DOHH2 (cell line): ENCODE data around the gene STRA8.

ENCODE experiments used
- H3F3A ChIP-seq: fragments of 200-600 bp; sonication (generic), shearing (Covaris generic); 2 replicates; pipeline ENCODE4 v1.6.0; 2016; ENCODE audit warnings: antibody characterized with exemption, mild to moderate bottlenecking; ENCODE audit not compliant: control insufficient read depth, insufficient read depth
- H3K27ac ChIP-seq: fragments of 200-600 bp; sonication (generic); 2 replicates; pipeline ENCODE4 v1.5.1; 2014; ENCODE audit warnings: low read depth, mild to moderate bottlenecking, low read length, moderate library complexity
- H3K27me3 ChIP-seq: fragments of 200-600 bp; sonication (generic); 2 replicates; pipeline ENCODE4 v1.6.1; 2014; ENCODE audit warnings: mild to moderate bottlenecking, low read length, mixed read lengths; ENCODE audit not compliant: control insufficient read depth
- H3K36me3 ChIP-seq: fragments of 200-600 bp; sonication (generic); 2 replicates; pipeline ENCODE4 v1.6.1; 2014; ENCODE audit warnings: mild to moderate bottlenecking, low read length, moderate library complexity, mixed read lengths; ENCODE audit not compliant: control insufficient read depth
- H3K4me1 ChIP-seq: fragments of 200-600 bp; sonication (generic); 2 replicates; pipeline ENCODE4 v1.6.1; 2014; ENCODE audit warnings: mild to moderate bottlenecking, low read length, mixed read lengths; ENCODE audit not compliant: control insufficient read depth
- H3K4me2 ChIP-seq: fragments of 200-600 bp; sonication (generic); 2 replicates; pipeline ENCODE4 v1.6.0; 2014; ENCODE audit warnings: mild to moderate bottlenecking, low read length, moderate library complexity
- H3K4me3 ChIP-seq: fragments of 200-600 bp; sonication (generic); 2 replicates; pipeline ENCODE4 v1.5.1; 2014; ENCODE audit warnings: mild to moderate bottlenecking, low read length, mixed read lengths
- H3K79me2 ChIP-seq: fragments of 200-600 bp; sonication (generic); 2 replicates; pipeline ENCODE4 v1.6.1; 2014; ENCODE audit warnings: mild to moderate bottlenecking, low read length, mixed read lengths; ENCODE audit not compliant: control insufficient read depth
- H3K9me2 ChIP-seq: fragments of 200-600 bp; sonication (generic); replicated peaks from 2 replicates; pipeline ENCODE4 v1.6.1; 2014; ENCODE audit warnings: mild to moderate bottlenecking, low read length, mixed read lengths; ENCODE audit not compliant: control insufficient read depth
- H3K9me3 ChIP-seq: fragments of 200-600 bp; sonication (generic); 2 replicates; pipeline ENCODE4 v1.6.1; 2014; ENCODE audit warnings: antibody characterized with exemption, low read length, mixed read lengths; ENCODE audit not compliant: control insufficient read depth, insufficient read depth
- H4K20me1 ChIP-seq: fragments of 200-600 bp; sonication (generic); 2 replicates; pipeline ENCODE4 v1.6.0; 2014; ENCODE audit warnings: low read depth, mild to moderate bottlenecking, antibody characterized with exemption, low read length, moderate library complexity; ENCODE audit not compliant: control insufficient read depth, insufficient read depth
- EZH2phosphoT487 ChIP-seq: fragments of 200-600 bp; sonication (generic); IDR thresholded peaks from 2 replicates; pipeline ENCODE4 v1.6.1; 2017; ENCODE audit warnings: borderline replicate concordance, mild to moderate bottlenecking, antibody characterized with exemption, low read length, moderate library complexity, mixed read lengths
- TF ChIP-seq, protein P1 (sequence below): fragments of 200-600 bp; sonication (generic); IDR thresholded peaks from one replicate; pipeline ENCODE4 v1.5.1; 2014; ENCODE audit warnings: antibody characterized with exemption, mild to moderate bottlenecking, low read depth, low read length; ENCODE audit not compliant: poor library complexity, severe bottlenecking

Gene STRA8

DNA sequence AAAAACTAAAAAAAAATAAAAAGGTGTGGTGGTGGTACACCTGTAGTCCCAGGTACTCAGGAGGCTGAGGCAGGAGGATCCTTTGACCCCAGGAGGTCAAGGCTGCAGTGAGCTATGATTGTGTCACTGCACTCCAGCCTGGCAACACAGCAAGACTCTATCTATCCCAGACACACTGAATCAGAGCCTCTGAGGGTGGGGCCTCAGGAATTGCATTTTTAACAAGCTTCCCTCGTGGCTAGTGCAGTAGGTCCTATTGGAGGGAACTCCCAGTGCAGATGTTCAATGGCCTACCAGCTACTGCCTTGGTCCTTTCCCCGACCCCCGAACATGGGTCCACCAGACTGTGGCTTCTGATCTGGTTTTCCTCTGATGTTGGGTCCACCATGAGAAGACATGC, 14.9 kb downstream of the STRA8 start:
- H4K20me1 ChIP-seq: no peaks in the 10 kb centered on the region
- TF ChIP-seq, protein P1, sequence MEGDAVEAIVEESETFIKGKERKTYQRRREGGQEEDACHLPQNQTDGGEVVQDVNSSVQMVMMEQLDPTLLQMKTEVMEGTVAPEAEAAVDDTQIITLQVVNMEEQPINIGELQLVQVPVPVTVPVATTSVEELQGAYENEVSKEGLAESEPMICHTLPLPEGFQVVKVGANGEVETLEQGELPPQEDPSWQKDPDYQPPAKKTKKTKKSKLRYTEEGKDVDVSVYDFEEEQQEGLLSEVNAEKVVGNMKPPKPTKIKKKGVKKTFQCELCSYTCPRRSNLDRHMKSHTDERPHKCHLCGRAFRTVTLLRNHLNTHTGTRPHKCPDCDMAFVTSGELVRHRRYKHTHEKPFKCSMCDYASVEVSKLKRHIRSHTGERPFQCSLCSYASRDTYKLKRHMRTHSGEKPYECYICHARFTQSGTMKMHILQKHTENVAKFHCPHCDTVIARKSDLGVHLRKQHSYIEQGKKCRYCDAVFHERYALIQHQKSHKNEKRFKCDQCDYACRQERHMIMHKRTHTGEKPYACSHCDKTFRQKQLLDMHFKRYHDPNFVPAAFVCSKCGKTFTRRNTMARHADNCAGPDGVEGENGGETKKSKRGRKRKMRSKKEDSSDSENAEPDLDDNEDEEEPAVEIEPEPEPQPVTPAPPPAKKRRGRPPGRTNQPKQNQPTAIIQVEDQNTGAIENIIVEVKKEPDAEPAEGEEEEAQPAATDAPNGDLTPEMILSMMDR: no peak
- TF ChIP-seq EZH2phosphoT487: no peak
- 0 out of 2 replicates have a peak, but pooled peaks cover 4% of the 10 kb centered on the region for H3K9me3 ChIP-seq
- H3K27ac ChIP-seq: no peak overlapping the region
- no peaks in the 10 kb centered on the region for H3K36me3 ChIP-seq
- no peak overlapping the region for H3K4me2 ChIP-seq
- no peaks in the 10 kb centered on the region for H3K79me2 ChIP-seq
- no peaks in the 10 kb centered on the region for H3K27me3 ChIP-seq
- no peaks in the 10 kb centered on the region for H3F3A ChIP-seq
- no peaks in the 10 kb centered on the region for H3K9me2 ChIP-seq
- H3K4me3 ChIP-seq: no peak overlapping the region
- H3K4me1 ChIP-seq: no peaks in the 10 kb centered on the region

- Histone ChIP-seq H3K79me2 (no peaks in the 10 kb centered on the region), H3K27me3 (no peaks in the 10 kb centered on the region)
- TF ChIP-seq, protein P1: no peak
- TF ChIP-seq EZH2phosphoT487: no peak
Observed at GRCh38 chr7:135251496-135252391, 18.1 kb downstream of the STRA8 start.

GRCh38 chr7:135253851-135254771, 20.5 kb downstream of the STRA8 start:
- H3K4me1 ChIP-seq: no peaks in the 10 kb centered on the region
- no peaks in the 10 kb centered on the region for H4K20me1 ChIP-seq
- H3K4me3 ChIP-seq: no peak overlapping the region
- H3K36me3 ChIP-seq: no peaks in the 10 kb centered on the region
- H3K4me2 ChIP-seq: no peak overlapping the region
- no peaks in the 10 kb centered on the region for H3K79me2 ChIP-seq
- no peak overlapping the region for H3K27ac ChIP-seq
- H3F3A ChIP-seq: no peaks in the 10 kb centered on the region
- H3K27me3 ChIP-seq: no peaks in the 10 kb centered on the region
- no peaks in the 10 kb centered on the region for H3K9me2 ChIP-seq
- no peaks in the 10 kb centered on the region for H3K9me3 ChIP-seq
- no peak for TF ChIP-seq EZH2phosphoT487
- TF ChIP-seq, protein P1: no peak

More at GRCh38 chr7:135251496-135252391, 18.1 kb downstream of the STRA8 start:
- Histone ChIP-seq H3K27ac (no peak overlapping the region), H3K9me3 (no peaks in the 10 kb centered on the region), H3K4me3 (no peak overlapping the region), H3F3A (no peaks in the 10 kb centered on the region), H3K4me1 (no peaks in the 10 kb centered on the region), H3K36me3 (no peaks in the 10 kb centered on the region), H3K9me2 (no peaks in the 10 kb centered on the region), H3K4me2 (no peak overlapping the region), H4K20me1 (no peaks in the 10 kb centered on the region)
